ENCODE results near the gene HNRNPAB.
"Not testable (repeated sequence)": the region's sequence is repeated elsewhere in the genome, so short reads cannot be mapped to it uniquely, and the experiment has no call there.

Gene HNRNPAB

GRCh38 chr5:178247481-178248456 is 43.4 kb downstream of the HNRNPAB start:
- DNase-seq = no peak

DNA sequence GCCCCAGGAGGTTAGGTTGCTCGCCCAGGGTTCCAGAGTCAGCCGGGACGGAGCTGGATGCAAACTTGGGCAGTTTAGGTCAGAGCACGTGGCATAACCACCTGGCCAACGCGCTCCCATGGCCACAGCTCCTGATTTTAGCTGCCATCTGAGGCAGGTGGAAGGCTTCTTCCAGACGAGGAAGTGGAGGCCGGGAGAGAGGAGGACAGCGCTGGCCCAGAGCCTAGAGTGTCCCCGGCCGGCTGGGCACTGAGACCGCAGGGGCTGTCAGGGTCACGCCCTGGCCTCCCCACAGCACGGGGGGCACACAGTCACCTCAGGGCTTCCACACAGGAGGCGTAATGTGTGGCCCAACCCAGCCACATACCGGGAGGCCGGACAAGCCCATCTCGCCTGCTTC is 44.4 kb downstream of the HNRNPAB start:
- no peak for DNase-seq

GRCh38 chr5:178249191-178249989 is 45.1 kb downstream of the HNRNPAB start:
- no peak for DNase-seq

GRCh38 chr5:178250263-178250662 is 45.9 kb downstream of the HNRNPAB start:
- no peak for DNase-seq

GRCh38 chr5:178252258-178252657 is 47.9 kb downstream of the HNRNPAB start:
- DNase-seq = no peak

- not testable (repeated sequence) for DNase-seq
Measured at GRCh38 chr5:178253632-178254031, 49.3 kb downstream of the HNRNPAB start.

GRCh38 chr5:178256746-178257145 is 52.4 kb downstream of the HNRNPAB start:
- no peak for DNase-seq

- no peak for DNase-seq
Measured at GRCh38 chr5:178257650-178258049, 53.3 kb downstream of the HNRNPAB start.

- no peak for DNase-seq
Measured at GRCh38 chr5:178259623-178260536, 55.5 kb downstream of the HNRNPAB start.
